ENCODE data around the gene CBFA2T3.

DNA sequence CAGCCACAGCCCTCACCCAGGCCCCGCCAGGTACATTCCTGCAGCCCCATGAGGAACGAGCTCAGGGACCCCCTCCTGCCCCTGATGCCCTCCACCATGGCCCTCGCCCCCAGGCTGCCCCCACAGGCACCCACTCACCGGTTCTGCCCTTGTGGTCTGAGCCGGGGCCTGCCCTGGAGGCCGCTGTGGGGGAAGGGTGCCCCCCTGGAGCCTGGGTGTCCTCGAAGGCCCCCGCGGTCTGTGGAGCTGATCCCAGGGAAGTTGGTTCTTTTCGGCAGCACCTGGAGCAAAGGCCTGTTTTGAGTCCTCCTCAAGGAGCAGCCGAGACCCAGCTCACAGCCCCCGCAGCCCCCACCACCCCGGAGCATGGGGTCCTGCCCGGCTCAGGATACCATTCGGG is 112.9 kb downstream of the CBFA2T3 start:
- TF ChIP-seq, protein P1, sequence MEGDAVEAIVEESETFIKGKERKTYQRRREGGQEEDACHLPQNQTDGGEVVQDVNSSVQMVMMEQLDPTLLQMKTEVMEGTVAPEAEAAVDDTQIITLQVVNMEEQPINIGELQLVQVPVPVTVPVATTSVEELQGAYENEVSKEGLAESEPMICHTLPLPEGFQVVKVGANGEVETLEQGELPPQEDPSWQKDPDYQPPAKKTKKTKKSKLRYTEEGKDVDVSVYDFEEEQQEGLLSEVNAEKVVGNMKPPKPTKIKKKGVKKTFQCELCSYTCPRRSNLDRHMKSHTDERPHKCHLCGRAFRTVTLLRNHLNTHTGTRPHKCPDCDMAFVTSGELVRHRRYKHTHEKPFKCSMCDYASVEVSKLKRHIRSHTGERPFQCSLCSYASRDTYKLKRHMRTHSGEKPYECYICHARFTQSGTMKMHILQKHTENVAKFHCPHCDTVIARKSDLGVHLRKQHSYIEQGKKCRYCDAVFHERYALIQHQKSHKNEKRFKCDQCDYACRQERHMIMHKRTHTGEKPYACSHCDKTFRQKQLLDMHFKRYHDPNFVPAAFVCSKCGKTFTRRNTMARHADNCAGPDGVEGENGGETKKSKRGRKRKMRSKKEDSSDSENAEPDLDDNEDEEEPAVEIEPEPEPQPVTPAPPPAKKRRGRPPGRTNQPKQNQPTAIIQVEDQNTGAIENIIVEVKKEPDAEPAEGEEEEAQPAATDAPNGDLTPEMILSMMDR (IDR thresholded peaks at IDR 0.05), result no peak
- no peak for TF ChIP-seq ZFX (IDR thresholded peaks at IDR 0.05; ENCODE audit: borderline replicate concordance)

Data from 22Rv1 (cell line).